Esophagus squamous epithelium (tissue), 4 donors: ENCODE data around the gene NDN.

Experiments
- POLR2A ChIP-seq, 4 donors: fragments of 450-650 bp; IDR thresholded peaks; one replicate each; pipeline ENCODE4 v1.6.1; 2017; ENCODE audit warnings: antibody characterized with exemption in 4 of 4, mild to moderate bottlenecking in 4 of 4, moderate library complexity in 3 of 4
- TF ChIP-seq, protein P1 (sequence below), 6 experiments: fragments of 450-650 bp in 4 of 6; fragments of 200-600 bp in 2 of 6; sonication (generic) in 2 of 6; IDR thresholded peaks; one replicate each; pipeline ENCODE4 v1.5.1; 2016 to 2019; ENCODE audit warnings: antibody characterized with exemption in 6 of 6, mild to moderate bottlenecking in 4 of 6, moderate library complexity in 4 of 6

GRCh38 chr15:23671481-23671880 lies 15.6 kb downstream of the NDN start:
- TF ChIP-seq, protein P1, sequence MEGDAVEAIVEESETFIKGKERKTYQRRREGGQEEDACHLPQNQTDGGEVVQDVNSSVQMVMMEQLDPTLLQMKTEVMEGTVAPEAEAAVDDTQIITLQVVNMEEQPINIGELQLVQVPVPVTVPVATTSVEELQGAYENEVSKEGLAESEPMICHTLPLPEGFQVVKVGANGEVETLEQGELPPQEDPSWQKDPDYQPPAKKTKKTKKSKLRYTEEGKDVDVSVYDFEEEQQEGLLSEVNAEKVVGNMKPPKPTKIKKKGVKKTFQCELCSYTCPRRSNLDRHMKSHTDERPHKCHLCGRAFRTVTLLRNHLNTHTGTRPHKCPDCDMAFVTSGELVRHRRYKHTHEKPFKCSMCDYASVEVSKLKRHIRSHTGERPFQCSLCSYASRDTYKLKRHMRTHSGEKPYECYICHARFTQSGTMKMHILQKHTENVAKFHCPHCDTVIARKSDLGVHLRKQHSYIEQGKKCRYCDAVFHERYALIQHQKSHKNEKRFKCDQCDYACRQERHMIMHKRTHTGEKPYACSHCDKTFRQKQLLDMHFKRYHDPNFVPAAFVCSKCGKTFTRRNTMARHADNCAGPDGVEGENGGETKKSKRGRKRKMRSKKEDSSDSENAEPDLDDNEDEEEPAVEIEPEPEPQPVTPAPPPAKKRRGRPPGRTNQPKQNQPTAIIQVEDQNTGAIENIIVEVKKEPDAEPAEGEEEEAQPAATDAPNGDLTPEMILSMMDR (IDR thresholded peaks at IDR 0.05) = no peak
- TF ChIP-seq POLR2A (IDR thresholded peaks at IDR 0.05) = no peak
